ENCODE results near the gene BMPR1B. TPM values are rescaled to one million over a fixed set of nuclear protein-coding genes. Genes with fewer than 3 reads are reported as not detected.
A peak's percentile ranks its signal among the peaks of the same experiment; 100 is the strongest.

The BMPR1B gene
- total and polyA plus RNA-seq, 2 of the 4 experiments (the other 2 are of a cell fraction): 0.24 to 0.90 TPM

DNA sequence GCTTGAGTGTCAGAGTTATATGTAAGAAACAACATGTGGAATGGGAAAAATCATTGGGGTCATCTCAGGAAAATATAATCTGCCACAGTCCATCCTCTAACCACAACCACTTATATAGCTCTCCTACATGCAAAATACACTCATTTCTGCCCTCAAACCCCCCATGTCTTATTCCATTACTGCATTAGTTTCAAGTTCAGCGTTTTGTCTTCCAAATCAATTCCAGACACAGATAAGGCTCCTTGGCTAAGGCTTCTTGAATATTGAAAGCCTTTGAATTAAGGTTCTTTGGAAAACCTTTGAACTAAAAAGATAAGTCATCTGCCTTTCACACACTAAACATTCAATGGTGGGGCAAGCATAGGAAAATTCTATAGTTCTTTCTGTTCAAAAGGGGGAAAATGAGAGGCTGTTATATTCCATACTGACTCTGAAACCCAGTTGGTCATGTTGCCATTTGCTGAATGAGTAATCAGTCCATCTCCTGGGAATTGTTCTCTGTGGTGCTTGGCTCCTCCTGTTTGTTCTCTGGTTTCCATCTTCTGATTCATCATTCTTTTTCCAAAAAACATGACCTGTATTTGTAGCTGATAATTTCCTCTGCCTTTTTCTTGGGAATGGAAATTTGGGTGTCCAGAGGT lies 218.7 kb downstream of the BMPR1B start:
- H3K27me3 ChIP-seq (ENCODE audit: control insufficient read depth, insufficient read depth, low read length): no peaks in the 10 kb centered on the region
- H3K4me3 ChIP-seq (ENCODE audit: insufficient read depth, low read depth, low read length): no peak overlapping the region
- no peaks in the 10 kb centered on the region for H3K79me1 ChIP-seq (ENCODE audit: low read depth in 1 of 2, low read length in 2 of 2)
- no peak overlapping the region for H4K5ac ChIP-seq (ENCODE audit: low read depth, low read length)
- H3K27ac ChIP-seq (ENCODE audit: insufficient read depth, low read length): no peak overlapping the region
- no peak overlapping the region for H3K14ac ChIP-seq (replicated peaks; ENCODE audit: low read depth, low read length)
- TF ChIP-seq MAZ (IDR thresholded peaks at IDR 0.05; ENCODE audit: borderline replicate concordance, low read depth, low read length): no peak
- TF ChIP-seq CHD1 (IDR thresholded peaks at IDR 0.05; ENCODE audit: low read depth, low read length): no peak
- TF ChIP-seq RAD21 (IDR thresholded peaks at IDR 0.05; ENCODE audit: low read length): no peak
- TF ChIP-seq MAFK (IDR thresholded peaks at IDR 0.05; ENCODE audit: low read depth, low read length): no peak
- no peak for TF ChIP-seq RCOR1 (IDR thresholded peaks at IDR 0.05; ENCODE audit: insufficient replicate concordance, low read length)
- TF ChIP-seq MXI1 (IDR thresholded peaks at IDR 0.05; ENCODE audit: borderline replicate concordance, low read depth, low read length): no peak
- TF ChIP-seq RFX5 (IDR thresholded peaks at IDR 0.05; ENCODE audit: low read depth, low read length): no peak
- no peak for TF ChIP-seq FOS (IDR thresholded peaks at IDR 0.05; ENCODE audit: low read depth, low read length)
- TF ChIP-seq CTCF (conservative IDR thresholded peaks at IDR 0.05; ENCODE audit: low read depth, low read length): no peak
- no peak overlapping the region for H2AFZ ChIP-seq (replicated peaks; ENCODE audit: low read length, poor library complexity)
- no peak overlapping the region for H2BK120ac ChIP-seq (ENCODE audit: low read depth, low read length)
- H2AK9ac ChIP-seq (replicated peaks; ENCODE audit: low read depth, low read length, poor library complexity): no peak overlapping the region
- no peak overlapping the region for H2BK5ac ChIP-seq (ENCODE audit: low read depth, low read length, poor library complexity, severe bottlenecking)
- intact Hi-C loops (cut with micrococcal nuclease) (no loop called here), in situ Hi-C loops (cut with MboI; ENCODE audit: low sequenced_read_pairs) (no loop called here), dilution Hi-C loops (cut with HindIII; ENCODE audit: low sequenced_read_pairs, unreplicated experiment) (no loop called here)
- WGBS, 2 experiments (ENCODE audit: extremely low coverage in 2 of 2, insufficient read length in 1 of 2): no CpG with 5 or more reads among the region's 1 CpG
- ChIA-PET CTCF (interaction anchor here (0.6 kb wide), 1 partner anchor 338 kb away, joined by 3 read pairs; no protein-coding TSS in a partner anchor), POLR2A (ENCODE audit: unreplicated experiment) (no interaction called here)
- no peak overlapping the region for H2BK15ac ChIP-seq (ENCODE audit: low read depth, low read length)
- H3K56ac ChIP-seq (ENCODE audit: extremely low read depth, insufficient read depth, low read length): no peak overlapping the region
- 0 out of 2 replicates have a peak, but pooled peaks cover 1% of the 10 kb centered on the region for H3K4me1 ChIP-seq (ENCODE audit: control insufficient read depth, insufficient read depth, low read length)
- no peak overlapping the region for H3K4ac ChIP-seq (ENCODE audit: low read depth, low read length)
- H4K20me1 ChIP-seq (ENCODE audit: insufficient read depth, low read length): no peaks in the 10 kb centered on the region
- H3K36me3 ChIP-seq (ENCODE audit: control insufficient read depth, insufficient read depth, low read length): no peaks in the 10 kb centered on the region
- ATAC-seq (ENCODE audit: low read depth) (peak; percentile 42), DNase-seq (peak; percentile 68)
- no peak overlapping the region for H3K9ac ChIP-seq (ENCODE audit: low read depth, low read length)
- no peak overlapping the region for H4K8ac ChIP-seq (ENCODE audit: low read depth in 2 of 2, low read length in 2 of 2)
- H3K4me2 ChIP-seq (ENCODE audit: low read depth, low read length): no peak overlapping the region
- H2BK20ac ChIP-seq (ENCODE audit: low read depth, low read length): no peak overlapping the region
- H4K91ac ChIP-seq (ENCODE audit: insufficient read depth, low read depth, low read length): no peak overlapping the region
- H3K9me3 ChIP-seq (ENCODE audit: control insufficient read depth, insufficient read depth, low read length): no peaks in the 10 kb centered on the region
- no peaks in the 10 kb centered on the region; the same call in 1 of the 2 replicates for H3K9me1 ChIP-seq (ENCODE audit: insufficient read depth, low read length)
- H2AK5ac ChIP-seq (ENCODE audit: low read depth, low read length): no peak overlapping the region
- no TSS peak for BruUV-seq (replicated peaks)
- H3K23ac ChIP-seq (ENCODE audit: low read depth, low read length): no peak overlapping the region
- H3K18ac ChIP-seq (ENCODE audit: low read depth, low read length): no peak overlapping the region

Measured in IMR-90 (cell line).